Activated T-helper 9 cell treated with anti-CD3 and anti-CD28 coated beads, Interleukin-2, amount 50 U/mL, for 16 hours (primary cell): ENCODE results near the gene DLEC1.
"Not testable (repeated sequence)": the region's sequence is repeated elsewhere in the genome, so short reads cannot be mapped to it uniquely, and the experiment has no call there.

Experiments
- DNase-seq: peaks from one replicate; pipeline ENCODE4 v3.0.0-alpha.2; 2020; ENCODE audit warnings: low read depth

Gene DLEC1

DNA sequence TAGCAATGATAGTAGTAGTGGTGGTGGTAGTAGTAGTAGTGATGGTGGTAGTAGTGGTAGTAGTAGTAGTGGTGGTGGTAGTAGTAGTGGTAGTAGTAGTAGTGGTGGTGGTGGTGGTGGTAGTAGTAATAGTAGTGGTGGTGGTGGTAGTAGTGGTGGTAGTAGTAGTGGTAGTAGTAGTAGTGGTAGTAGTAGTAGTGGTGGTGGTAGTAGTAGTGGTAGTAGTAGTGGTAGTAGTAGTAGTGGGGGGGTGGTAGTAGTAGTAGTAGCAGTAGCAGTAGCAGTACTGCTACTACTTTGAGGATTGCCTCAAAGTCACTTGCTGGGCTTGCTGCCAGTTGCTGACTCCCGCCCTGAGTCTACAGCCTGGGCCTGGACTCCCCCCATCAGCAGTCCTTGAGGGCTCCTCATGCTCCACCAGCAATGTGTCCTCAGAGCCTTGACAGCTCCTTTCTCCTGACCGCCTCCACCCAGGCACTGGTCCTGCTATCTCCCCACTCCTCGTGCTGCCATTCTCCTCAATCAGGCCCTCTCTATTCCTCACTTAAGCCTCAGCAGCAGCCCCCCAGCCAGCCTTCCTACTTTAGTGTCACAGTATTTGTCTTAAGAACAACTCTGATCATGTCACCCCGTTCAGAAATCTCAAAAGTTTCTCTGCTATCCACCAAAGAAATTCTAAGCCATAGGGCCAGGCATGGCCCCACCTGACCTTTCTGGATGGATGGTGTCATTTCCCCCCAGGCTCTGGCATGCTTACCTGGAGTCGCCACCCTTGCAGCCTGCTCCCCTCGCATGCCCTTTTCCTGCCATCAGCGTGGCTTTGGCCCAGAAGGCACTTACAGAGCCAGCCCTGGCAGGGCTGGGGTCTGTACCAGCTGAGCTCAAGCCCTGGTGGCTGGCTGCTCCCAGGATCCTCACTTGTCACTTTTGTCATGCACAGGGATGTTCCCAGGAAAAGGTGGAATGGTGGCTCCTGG is 45.6 kb downstream of the DLEC1 start:
- DNase-seq = no peak

DNA sequence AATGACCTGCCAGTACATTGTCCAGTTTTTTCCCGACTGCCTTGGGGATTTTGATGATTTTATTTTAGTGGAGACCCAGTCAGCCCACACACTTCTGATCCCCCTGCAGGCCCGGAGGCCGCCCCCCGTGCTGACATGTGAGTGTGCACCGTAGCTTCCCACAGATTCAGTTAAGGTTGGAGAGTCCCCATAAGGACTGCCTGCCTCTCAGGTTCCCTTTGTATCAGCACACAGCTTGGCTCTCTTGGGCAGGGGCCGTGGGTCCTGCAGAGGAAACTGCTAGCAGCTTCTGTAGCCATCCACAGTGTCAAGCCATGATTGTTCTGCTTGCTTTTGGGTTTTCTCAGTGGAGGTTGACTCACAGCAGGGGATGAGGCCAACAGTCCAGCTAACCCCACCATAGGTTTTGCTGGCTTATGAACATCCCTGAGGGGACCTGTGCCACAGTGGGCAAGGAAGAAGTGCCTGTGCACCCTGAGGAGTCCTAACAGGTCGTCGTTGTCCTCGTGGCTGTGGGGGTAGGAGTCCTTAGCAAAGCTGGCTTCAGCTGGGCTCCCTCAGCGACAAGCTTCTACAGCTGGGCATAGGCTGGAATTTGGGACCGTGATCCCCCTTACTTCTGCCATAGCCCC is 46.4 kb downstream of the DLEC1 start:
- no peak for DNase-seq

DNA sequence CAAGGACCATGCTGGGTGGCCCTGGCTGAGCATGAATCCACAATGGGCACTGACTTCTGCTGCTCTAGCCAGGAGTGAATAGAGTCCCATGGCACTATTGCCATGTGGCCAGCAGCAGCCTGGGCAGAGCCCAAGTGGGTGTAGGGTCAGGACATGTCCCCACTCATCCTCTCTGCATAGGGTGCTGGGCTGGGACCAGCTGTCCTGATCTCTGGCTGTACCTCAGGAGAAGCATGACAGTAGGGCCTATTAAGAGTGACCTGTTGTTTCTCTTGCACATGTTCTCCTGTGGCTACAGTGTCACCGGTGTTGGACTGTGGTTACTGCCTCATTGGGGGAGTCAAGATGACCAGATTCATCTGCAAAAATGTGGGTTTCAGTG is 46.9 kb downstream of the DLEC1 start:
- DNase-seq = no peak

DNA sequence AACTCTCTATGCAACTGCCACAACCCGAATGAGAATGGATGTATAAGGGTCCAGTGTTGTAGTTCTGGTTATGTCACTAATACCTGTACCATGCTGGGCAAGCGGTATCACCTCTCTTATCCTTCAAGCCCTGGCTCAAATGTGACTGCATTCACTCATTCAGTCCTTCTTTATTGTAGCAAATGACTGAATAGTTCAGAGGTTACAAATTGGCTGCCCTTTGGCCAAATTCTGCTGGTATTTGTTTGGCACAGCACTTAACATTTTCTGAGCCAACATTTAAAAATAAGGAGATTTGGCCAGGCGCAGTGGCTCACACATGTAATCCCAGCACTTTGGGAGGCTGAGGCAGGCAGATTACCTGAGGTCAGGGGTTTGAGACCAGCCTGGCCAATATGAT is 47.5 kb downstream of the DLEC1 start:
- DNase-seq = no peak

DNA sequence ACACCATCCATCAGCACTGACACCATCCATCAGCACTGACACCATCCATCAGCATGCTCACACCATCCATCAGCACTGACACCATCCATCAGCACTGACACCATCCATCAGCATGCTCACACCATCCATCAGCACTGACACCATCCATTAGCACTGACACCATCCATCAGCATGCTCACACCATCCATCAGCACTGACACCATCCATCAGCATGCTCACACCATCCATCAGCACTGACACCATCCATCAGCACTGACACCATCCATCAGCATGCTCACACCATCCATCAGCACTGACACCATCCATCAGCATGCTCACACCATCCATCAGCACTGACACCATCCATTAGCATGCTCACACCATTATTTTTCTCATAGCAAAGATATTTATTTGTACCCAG is 48.3 kb downstream of the DLEC1 start:
- DNase-seq = not testable (repeated sequence)

DNA sequence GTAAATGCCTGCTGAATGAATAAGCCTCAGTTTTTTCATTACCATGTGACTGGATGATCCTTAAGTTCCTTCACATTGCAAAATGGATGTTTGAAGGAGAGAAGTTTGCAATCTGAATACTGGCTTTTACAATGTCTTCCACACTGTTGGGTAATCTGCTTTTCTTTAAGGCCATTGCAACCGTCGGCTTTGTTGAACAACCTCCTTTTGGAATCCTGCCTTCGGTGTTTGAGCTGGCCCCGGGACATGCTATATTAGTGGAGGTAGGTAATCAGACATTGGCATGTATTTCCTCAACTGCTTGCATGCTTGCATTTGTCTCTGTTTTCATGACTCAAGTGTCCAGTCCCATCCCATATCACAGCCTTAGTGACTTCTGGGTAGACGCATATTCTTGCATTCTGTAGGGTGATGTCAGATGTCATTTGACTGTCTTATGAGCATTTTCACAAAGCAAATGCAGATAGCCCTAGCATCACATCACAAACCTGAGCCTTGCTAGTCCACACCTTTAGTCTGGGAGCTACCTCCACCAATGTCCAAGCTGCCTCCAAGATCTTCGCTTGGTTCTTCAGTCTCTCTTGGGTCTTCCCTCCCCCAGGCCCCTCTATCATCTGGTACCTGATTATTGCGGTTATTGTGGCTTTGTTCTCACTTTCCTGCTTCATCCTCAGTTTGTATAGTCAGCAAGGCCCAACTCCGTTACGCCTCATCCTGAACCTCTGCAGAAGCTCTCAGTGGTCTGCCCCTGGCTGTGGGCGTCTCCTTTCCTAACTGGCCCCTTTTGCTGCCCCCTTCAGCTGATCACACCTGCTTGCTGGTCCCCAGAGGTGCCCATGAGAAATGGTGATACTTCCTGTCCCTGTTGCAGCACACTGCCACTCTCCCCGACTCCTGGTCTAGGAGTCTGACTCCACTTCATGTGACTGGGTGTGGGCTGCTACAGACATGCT is 49.4 kb downstream of the DLEC1 start:
- DNase-seq = no peak

DNA sequence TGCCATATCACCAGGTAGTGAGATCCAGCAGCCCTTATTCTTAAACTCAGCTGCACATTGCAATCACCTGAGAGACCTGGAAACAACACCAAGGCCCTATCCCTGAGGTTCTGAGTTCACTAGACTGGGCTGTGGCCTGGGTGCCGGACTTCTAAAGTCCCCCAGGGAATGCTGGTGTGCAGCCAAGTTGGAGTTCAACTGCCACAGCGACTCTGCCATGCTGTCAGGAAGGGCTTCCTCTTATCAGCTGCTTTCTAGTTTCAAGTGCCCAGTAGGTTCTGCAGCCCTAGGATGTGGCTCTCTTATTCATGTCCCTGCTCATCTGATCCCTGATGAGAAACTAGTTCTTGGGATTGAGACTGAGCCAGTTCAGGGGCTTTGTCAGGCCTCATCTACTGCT is 50.2 kb downstream of the DLEC1 start:
- DNase-seq = no peak

DNA sequence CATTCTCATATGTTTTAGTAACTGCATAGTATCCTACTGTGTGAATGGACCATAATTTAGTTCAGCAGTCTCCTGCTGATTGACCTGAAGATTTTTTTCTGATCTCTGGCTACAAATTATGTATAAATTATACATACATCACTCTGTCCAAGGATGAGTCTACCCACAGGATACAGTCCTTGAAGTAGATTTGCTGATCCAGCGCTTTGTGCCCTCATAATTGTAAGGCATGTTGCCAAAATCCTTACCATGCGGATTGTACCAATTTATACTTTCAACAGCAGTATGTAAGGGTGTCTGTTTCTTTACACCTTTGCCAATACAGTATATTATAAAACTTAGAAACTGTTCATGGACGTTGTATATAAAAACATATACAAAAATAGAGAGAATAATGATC is 51.4 kb downstream of the DLEC1 start:
- DNase-seq = no peak

DNA sequence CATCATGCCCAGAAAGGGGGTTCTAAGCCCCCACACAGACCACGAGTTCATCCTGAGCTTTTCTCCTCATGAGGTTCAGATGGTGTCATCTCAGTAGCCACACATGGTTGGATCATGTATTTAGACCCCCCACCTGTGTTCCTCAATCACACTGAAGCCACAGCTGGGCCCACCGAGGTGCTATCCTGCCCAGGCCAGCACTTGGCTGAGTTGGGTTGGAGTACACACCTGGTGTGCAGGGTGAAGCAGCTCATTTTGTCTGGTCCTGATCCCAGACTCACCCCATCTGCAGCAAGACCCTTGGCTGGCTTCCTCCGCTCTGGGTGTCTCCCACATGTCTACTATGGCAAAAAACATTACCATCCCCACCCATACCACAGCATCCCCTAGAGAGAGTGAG is 56.0 kb downstream of the DLEC1 start:
- DNase-seq = no peak

DNA sequence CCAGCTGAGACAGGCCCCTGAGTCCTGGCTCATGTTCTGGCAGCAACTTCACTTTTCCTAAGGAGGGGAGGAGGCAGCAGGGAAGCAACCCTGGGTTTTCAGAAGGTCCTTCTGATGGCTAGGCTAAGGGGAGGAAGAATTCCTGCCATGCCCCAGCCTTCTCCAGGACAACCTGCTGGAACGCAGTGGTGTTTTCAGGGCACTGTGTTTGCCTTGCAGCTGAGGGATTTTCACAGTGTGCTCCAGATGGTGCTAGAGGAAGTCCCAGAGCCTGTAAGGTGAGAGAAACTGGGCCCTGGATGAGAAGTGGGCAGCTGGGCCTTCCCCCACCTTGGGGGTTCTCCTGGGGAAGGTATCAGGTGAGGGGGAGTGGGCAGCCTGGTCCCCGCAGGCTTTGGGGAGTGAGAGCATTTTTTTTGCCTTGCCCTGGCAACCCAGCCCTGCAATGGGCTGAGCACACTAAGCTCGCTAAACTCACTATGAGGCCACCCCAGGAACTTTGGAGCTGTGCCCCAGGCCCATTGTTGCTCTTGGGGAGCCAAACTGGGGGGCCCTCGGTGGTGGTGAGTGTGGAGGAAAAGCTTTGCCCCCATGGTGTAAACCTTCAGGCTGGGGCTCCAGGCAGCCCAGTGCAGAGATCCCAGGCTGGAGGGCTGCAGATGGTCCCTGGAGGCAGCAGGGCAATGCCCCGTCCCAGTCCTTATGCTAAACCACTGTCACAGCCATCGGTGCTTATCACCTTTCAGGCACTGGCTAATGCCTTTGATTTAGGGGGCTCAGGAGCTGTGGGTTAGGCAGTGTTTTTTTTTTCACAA is 56.9 kb downstream of the DLEC1 start:
- DNase-seq = no peak

DNA sequence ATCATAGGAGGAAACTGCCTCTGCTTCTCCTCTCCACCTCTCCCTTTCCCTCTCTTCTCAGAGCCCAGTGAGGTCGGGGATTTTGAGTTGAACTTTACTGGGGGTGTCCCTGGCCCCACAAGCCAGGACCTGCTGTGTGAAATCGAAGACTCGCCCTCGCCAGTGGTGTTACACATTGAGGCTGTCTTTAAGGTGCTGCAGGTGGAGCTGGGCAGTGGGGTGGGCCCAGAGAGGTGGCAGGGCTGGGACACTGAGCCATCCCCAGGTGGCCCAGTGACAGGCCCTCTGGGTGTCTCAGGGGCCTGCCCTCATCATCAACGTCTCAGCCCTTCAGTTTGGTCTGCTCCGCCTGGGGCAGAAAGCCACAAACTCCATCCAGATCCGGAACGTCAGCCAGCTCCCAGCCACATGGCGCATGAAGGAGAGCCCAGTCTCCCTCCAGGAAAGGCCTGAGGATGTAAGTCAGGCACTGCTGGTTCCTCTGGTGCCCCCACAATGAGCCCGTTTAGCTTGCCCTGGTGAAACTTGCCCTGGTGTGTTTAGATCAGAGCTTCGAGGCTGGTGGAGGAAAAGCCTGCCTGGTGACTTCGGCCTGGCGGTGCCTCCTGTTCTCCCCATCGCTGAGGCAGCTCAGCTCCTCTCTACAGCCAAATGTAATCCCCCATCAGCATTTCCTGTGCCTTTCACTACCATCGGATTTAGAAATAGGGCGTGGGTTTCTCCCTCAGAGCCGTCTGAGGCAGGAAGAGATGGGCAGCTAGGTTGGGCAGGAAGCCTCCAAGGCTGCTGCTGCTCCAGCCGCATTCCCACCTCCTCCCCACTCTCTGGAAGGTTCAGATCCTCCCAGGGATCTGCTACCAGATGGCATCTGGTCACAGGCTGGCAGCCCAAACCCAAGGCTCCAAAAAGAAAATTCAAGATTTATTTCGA is 58.7 kb downstream of the DLEC1 start:
- no peak for DNase-seq

DNA sequence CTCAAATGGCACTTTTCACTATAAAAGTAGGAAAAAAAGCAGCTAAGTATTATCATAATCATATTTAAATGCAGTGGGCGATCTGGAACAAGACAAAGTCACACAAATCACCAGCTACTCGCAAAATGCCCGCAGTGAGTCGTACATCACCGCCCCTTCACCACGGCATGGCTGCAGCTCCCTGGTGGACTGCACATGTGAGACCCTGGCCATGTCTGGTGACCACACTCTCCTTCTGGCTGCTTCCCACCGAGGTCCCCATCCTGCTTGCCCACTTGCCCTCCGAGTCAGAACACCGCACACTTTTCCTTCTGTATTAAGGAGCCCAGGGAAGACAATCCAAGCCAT is 59.3 kb downstream of the DLEC1 start:
- no peak for DNase-seq

DNA sequence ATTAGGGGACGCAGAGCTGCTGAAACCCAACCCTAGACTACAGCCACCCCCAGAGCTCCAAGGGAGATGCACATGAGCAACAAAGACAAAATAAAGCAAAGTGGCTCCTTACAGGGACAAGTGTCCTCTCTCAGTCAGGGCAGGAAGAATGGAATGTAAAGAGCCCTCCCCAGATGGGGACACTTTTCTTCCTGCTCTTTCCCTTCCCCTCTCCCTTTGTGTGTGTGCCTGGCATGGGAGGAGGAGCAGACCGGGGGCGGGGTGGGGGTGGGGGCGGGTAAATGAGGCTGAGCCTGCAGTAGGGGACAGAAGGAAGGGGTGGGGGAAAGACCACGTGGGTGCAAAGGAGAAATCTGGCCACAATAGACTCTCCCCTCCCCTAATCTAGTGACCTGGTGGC is 60.5 kb downstream of the DLEC1 start:
- DNase-seq = no peak

DNA sequence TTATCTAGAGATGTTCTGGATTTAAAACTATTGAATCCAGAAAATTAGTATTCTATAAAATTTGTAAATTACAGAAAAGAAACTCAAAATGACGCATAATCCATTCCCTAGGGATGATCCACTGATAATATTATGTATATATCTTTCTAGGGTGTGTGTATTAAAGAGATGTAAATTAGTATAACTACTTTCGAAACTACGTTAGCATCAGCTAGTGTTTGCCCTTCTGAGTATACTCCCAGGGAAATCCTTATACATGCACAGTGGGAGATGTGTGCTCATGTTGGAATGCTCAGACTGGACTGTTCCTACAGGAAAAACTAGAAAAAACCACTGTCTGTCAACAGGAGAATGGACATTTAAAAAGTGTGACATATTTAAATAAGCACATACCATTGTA is 61.5 kb downstream of the DLEC1 start:
- DNase-seq = no peak

DNA sequence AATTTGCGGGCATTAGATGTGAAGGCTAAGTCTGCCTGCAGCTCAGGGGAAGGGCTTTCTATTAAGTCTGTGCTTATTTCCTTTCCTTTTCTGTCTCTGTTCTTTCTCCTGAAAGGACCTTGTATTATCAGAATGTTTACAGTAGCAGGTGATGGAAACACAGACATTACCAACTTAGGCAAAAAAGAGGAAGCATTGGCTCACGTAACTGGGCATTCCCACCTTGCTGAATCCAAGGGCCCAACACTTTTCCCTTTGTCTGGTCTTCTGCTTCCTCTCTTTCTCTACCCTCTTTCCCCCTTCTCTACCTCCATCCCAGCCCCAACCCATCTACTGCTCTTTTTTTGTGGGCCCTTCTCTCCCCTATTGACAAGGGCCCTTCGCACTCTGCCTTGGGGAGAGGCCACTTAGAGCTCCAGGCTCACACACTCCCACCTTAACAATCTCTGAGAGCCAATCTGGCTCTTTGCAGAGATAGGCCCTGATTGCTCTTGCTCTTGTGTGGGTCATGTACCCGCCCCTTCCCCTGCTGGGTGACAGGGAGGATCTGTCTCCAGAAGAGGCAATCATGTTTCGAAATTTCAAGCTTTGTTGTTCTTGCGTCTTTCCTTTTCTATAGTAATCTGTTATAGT is 62.9 kb downstream of the DLEC1 start:
- no peak for DNase-seq

DNA sequence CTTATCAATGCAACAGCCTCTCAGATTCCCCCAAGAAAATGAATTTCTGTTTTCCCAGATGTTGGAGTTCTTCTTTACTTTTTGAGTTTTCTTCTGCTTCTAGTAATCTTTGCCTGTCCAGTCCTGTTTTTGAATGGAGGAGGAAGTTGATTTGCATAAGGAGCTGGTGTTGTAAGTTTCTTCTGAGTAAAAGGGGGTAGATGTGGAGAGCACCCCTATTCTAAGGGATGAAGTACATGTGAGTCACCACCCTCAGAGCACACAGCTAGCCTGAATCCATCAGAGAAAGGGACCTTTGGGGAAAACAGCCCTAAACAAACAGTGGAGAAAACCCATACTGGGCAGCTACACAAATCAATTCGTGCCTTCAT is 63.4 kb downstream of the DLEC1 start:
- no peak for DNase-seq

DNA sequence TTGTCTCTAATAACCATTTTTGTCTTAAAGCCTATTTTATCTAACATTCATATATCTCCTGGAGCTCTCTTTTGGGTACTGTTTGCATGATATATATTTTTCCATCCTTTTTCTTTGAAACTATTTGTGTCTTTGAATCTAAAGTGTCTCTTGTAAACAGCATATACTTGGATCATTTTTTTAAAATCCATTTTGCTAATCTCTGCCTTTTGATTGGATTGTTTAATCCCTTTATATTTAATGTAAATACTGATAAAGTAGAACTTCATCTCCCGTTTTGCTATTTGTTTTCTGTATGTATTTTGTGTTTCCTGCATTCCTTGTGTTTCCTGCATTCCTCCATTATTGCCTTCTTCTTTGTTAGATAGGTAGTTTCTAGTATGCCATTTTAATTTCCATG is 66.5 kb downstream of the DLEC1 start:
- no peak for DNase-seq

DNA sequence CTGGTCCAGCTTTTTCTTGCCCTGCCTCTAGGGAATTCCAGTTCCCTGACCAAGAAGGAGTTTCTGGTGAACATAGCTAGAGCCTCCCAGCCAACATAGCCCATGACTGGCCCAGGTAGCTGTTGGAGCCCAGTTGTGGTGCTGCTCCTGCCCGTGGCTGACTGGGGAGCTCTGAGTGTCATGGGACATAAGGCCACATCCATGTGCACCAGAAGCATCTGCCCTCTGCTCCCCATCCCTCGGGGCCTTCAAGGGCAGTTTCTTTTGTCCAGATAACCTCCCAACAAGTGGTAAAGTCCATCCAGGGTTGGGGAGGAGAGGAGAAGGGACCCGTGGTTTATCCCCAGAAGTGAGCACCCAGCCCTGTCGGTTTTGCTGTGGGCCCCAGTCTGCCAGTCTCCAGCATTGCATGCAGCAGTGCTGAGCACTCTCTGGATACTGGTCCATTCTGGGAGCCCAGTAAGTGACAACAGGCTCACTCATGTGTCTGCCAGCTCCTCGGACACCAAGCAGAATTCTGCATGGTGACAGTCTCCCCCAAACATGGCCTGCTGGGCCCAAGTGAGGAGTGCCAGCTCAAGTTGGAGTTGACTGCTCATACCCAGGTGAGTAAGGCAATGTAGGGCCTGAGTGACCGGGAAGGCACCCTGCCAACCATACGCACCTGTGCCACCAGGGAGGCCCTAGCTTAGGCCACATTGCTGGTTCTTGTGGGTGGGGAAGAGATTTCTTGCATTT is 69.1 kb downstream of the DLEC1 start:
- DNase-seq = no peak
